HG02981 (cell line): ENCODE measurements around the gene PIK3R3.
"Not testable (repeated sequence)": the region's sequence is repeated elsewhere in the genome, so short reads cannot be mapped to it uniquely, and the experiment has no call there.

Experiments used
- ATAC-seq: cut with Tn5 transposase; IDR thresholded peaks from one replicate; pipeline ENCODE4 v1.9.1; 2021; ENCODE audit warnings: mild to moderate bottlenecking, moderate library complexity; ENCODE audit not compliant: unreplicated experiment

The PIK3R3 gene

GRCh38 chr1:46070164-46070814, 62.1 kb downstream of the PIK3R3 start:
- ATAC-seq, result no peak

DNA sequence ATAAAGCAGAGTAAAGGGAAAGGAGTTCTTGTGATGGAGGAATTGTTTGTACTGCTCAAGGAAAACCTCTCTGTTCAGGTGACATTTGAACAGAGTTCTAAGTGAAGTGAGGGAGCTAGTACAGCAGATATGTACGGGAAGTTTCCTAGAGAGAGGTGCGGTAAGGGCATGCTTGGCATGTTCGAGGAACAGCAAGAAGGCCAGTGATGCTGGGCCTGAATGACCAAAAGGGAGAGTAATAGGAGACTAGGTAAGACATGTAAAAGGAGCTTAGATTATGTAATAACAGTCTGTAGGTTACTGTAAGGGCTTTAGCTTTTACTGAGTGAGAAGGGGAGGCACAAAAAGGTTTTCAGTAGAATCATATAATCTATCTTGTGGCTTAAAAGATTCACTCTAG, 63.9 kb downstream of the PIK3R3 start:
- ATAC-seq, result no peak

DNA sequence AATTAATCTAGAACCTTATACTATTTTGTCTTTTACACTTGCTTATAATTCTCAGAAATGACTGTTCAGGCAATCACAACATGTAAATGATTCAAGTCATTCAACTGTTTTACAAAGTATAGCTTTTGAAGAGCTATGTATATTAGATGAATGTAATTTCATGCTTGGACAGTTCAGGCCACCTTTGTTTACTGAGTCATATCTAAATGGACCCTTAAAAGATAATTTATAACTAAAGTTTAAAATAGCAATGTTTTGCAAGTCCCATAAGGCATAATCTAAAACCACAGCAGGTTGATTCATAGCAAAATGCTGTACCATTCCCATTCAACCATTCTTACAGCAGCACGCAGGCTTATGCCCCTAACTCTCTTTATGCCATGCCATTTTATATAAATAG, 64.8 kb downstream of the PIK3R3 start:
- no peak for ATAC-seq

DNA sequence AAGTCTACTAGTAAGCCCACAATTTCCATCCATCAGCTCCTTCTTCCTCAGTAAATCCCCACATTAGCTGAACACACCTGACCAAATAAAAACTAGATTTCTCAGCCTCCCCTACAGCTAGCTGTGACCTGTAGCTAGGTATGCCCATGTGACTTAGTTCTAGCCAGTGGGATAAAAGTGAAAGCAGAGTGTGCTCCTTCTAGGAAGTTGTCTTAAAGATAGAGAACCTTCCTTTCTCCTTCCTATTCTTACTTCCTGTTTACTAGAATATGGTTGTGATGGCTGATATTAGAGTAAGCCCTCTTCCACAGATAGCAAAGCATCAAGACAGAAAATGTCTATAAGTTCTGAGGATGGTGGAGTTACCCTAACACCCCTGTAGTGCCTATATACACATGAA, 67.0 kb downstream of the PIK3R3 start:
- no peak for ATAC-seq

DNA sequence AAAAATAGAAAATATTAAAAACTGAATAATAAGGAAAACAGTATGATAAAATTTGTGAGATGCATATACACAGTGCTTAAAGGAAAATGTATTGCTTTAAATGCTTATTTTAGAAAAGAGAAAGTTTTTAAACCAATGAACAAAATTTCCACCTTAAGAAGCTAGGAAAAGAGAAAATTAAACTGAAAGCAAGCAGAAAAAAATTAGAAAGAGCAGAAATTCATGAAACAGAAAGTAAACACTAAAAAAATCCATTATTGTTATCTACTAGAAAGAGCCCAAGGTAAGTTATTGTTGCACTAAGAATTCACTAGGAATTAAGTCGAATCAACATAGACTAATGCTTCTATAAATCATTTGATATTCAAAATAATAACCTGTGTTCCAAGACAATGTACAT, 67.7 kb downstream of the PIK3R3 start:
- no peak for ATAC-seq

DNA sequence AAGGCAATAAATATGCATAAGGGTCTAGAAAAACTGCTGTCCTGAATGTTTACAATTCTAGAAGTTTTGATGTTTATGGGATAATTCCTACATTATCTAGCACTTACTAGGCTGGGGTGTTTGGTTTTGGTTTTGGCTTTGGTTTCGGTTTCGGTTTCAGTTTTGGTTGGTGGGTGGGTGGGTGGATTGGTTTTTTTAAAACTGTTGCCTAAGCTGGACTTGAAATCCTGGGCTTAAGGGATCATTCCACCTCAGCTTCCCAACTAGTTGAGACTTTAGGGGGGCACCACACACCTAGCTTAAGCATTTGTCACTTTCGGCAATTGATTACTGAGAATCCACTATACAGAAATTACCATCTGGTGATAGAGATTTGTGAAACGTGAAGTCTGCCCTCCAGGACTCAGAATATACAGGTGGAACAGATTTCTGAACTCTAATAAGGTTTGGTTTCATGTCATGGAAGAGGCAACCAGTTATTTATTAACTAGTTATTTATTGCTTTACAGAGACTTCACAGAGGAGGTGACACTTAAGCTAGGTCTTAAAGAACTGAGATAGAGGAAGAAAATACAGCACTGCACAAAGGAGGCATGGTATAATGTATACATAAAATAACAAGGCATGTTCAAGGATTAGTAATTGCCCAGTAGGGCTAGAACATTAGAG, 69.6 kb downstream of the PIK3R3 start:
- peak; percentile 67 for ATAC-seq

DNA sequence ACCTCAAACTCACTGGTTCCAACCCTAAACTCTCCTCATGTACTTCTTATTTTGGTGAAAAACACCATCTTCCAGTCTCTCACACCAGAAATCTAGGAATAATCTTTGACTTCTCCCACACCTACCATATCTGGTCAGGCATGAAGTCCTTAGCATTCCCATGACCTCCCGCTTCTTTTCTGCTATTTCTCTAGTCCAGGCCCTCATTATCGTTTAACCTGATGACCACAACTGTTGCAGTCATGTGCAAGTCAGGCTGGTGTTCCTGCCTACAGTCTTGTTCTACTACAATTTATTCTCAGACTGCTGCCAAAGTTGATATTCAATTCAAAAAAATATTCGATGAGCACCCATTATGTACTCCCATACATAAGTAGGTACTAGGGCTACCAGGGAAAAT, 71.3 kb downstream of the PIK3R3 start:
- ATAC-seq, result no peak

DNA sequence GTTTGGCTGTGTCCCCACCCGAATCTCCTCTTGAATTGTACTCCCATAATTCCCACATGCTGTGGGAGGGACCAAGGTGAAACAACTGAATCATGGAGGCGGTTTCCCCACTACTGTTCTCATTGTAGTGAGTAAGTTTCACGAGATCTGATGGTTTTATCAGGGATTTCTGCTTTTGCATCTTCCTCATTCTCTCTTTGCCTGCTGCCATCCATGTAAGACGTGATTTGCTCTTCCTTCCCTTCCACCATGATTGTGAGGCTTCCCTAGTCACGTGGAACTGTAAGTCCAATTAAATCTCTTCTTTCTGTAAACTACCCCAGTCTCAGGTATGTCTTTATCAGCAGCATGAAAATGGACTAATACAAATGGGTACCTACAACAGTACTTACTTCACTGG, 73.5 kb downstream of the PIK3R3 start:
- no peak for ATAC-seq

GRCh38 chr1:46057781-46058180, 74.6 kb downstream of the PIK3R3 start:
- ATAC-seq, result no peak

DNA sequence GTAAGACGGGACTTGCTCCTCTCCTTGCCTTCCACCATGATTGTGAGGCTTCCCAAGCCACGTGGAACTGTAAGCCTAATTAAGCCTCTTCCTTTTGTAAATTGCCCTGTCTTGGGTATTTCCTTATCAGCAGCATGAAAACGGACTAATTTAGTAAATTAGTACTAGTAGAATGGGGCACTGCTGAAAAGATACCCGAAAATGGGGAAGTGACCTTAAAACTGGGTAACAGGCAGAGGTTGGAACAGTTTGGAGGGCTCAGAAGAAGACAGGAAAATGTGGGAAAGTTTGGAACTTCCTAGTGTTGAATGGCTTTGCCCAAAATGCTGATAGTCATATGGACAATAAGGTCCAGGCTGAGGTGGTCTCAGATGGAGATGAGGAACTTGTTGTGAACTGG, 75.2 kb downstream of the PIK3R3 start:
- not testable (repeated sequence) for ATAC-seq

- ATAC-seq, result no peak
Observed at GRCh38 chr1:46056325-46056724, 76.1 kb downstream of the PIK3R3 start.

DNA sequence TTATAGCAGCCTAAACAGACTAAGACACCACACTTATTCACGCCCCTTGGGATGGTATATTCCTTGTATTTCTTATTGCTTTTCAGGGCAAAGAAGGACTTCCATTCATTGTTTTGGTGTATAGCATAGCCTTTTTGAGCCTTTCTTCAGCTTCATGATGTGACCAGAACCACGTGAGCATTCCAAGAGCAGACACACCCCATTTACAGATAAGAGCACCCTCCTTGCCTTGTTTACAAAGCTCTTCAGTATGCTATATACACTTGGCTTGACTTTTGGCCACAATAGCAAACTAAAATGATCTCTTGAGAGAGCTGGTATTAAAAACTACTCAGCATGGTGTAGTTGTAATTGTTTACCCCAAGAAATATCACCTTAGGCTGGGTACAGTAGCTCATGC, 78.7 kb downstream of the PIK3R3 start:
- ATAC-seq, result no peak

- ATAC-seq, result no peak
Observed at GRCh38 chr1:46044116-46044515, 88.3 kb downstream of the PIK3R3 start.

DNA sequence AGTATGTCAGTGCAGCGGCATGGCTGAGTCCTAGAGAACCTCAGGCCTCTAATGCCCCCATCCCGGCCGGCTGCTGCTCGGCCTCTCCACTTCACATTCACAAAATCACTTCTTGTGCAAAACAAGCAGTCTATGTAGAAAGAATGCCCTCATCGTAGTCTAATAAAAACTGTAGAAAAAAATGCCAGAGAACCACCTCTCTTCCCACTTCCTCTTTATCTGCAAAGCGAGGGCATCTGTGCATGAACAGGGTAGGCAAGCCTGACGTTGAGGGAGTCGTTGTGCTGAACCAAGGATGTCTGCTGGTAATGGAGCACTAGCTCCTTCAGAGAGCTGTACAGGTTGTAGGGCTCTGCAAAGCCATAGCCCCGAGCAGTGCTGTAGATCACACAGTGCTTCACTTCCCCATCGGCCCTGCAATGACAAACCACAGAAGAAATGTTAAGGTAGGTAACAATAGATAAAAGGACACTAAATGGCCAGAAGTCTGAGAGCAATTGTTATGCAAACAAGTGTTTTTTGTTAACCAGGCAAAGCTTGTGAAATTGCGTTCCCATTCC, 88.9 kb downstream of the PIK3R3 start:
- peak; percentile 84 for ATAC-seq

- no peak for ATAC-seq
Observed at GRCh38 chr1:46041974-46042373, 90.5 kb downstream of the PIK3R3 start.

DNA sequence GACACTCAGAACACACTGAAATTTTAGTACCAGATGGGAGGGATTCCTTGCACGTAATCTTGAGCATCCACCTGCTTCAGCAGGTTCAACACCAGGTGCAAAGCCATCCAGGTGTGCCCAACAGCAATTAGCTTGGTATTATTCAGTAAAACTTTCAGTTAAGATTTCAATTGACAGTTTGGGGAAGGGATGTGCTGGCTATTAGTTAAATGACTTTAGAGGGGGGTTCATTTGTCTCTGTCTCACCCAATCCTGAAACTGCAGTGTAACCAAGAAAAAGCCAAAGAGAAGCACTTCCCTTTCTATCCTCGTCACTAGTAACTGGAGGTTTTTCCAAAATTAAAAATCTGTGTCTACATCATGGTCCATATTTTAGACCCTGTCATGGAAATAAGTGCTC, 90.9 kb downstream of the PIK3R3 start:
- ATAC-seq, result no peak

DNA sequence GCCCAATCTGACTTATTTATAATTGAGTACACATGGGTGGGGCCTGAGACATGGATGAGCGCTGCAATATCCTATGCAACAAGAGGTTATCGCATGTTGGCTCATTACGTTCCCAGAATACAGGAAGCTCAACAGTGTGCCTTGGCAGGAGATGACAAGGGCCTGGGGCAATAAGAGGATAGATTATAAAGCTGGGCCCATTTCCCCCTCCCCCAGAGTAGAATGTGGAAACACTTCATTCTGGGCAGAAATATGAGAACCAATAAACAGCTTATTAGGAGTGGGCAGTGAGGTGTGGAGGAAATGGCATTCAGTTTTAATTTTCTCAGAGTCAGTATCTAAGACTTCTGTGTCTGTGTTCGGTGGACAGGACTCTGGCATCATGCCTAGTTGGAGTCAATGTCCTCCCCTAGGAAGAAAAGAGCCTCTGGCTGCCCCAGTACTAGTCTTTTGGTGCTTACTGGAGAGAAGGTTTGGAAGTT, 92.8 kb downstream of the PIK3R3 start:
- no peak for ATAC-seq

- ATAC-seq, result no peak
Observed at GRCh38 chr1:46036894-46037839, 95.3 kb downstream of the PIK3R3 start.

DNA sequence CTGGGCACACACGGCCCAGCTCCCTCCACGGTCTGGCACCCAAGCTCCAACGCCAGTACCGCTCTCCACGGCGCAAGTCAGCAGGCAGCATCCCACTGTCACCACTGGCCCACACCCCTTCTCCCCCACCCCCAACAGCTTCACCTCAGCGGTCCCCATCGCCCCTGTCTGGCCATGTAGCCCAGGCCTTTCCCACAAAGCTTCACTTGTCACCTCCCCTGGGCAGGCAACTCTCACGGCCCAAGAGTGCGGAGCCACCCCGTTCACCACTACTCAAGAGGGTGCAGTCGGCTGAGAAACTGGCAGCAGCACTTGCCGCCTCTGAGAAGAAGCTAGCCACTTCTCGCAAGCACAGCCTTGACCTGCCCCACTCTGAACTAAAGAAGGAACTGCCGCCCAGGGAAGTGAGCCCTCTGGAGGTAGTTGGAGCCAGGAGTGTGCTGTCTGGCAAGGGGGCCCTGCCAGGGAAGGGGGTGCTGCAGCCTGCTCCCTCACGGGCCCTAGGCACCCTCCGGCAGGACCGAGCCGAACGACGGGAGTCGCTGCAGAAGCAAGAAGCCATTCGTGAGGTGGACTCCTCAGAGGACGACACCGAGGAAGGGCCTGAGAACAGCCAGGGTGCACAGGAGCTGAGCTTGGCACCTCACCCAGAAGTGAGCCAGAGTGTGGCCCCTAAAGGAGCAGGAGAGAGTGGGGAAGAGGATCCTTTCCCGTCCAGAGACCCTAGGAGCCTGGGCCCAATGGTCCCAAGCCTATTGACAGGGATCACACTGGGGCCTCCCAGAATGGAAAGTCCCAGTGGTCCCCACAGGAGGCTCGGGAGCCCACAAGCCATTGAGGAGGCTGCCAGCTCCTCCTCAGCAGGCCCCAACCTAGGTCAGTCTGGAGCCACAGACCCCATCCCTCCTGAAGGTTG, 97.6 kb downstream of the PIK3R3 start:
- no peak for ATAC-seq
